GM21717 (cell line): ENCODE data around the gene ZBTB20.
A peak's percentile ranks its signal among the peaks of the same experiment; 100 is the strongest.
"Not testable (repeated sequence)": the region's sequence is repeated elsewhere in the genome, so short reads cannot be mapped to it uniquely, and the experiment has no call there.

Experiments used
- ATAC-seq: cut with Tn5 transposase; IDR thresholded peaks from one replicate; pipeline ENCODE4 v1.9.1; 2021; ENCODE audit warnings: mild to moderate bottlenecking, moderate library complexity; ENCODE audit not compliant: unreplicated experiment

Gene ZBTB20

GRCh38 chr3:114847564-114847963 is 299.5 kb downstream of the ZBTB20 start:
- no peak for ATAC-seq

GRCh38 chr3:114846779-114847178 is 300.3 kb downstream of the ZBTB20 start:
- no peak for ATAC-seq

GRCh38 chr3:114846252-114846651 is 300.8 kb downstream of the ZBTB20 start:
- ATAC-seq, result no peak

GRCh38 chr3:114841515-114841914 is 305.6 kb downstream of the ZBTB20 start:
- no peak for ATAC-seq

- ATAC-seq, result no peak
Observed at GRCh38 chr3:114839476-114839875, 307.6 kb downstream of the ZBTB20 start.

- ATAC-seq, result no peak
Observed at GRCh38 chr3:114838025-114838424, 309.1 kb downstream of the ZBTB20 start.

GRCh38 chr3:114834175-114834940 is 312.7 kb downstream of the ZBTB20 start:
- ATAC-seq, result no peak

- no peak for ATAC-seq
Observed at GRCh38 chr3:114831861-114832260, 315.2 kb downstream of the ZBTB20 start.

GRCh38 chr3:114830652-114831051 is 316.4 kb downstream of the ZBTB20 start:
- ATAC-seq, result no peak

- no peak for ATAC-seq
Observed at GRCh38 chr3:114829783-114830182, 317.3 kb downstream of the ZBTB20 start.

GRCh38 chr3:114827495-114827894 is 319.6 kb downstream of the ZBTB20 start:
- ATAC-seq, result no peak

- ATAC-seq, result no peak
Observed at GRCh38 chr3:114824014-114824413, 323.1 kb downstream of the ZBTB20 start.

GRCh38 chr3:114823061-114823460 is 324.0 kb downstream of the ZBTB20 start:
- no peak for ATAC-seq

GRCh38 chr3:114816052-114816451 is 331.0 kb downstream of the ZBTB20 start:
- ATAC-seq, result no peak

- ATAC-seq, result not testable (repeated sequence)
Observed at GRCh38 chr3:114812541-114813238, 334.4 kb downstream of the ZBTB20 start.

- peak; percentile 99 for ATAC-seq
Observed at GRCh38 chr3:114809668-114810413, 337.2 kb downstream of the ZBTB20 start.

- no peak for ATAC-seq
Observed at GRCh38 chr3:114804099-114804498, 343.0 kb downstream of the ZBTB20 start.

GRCh38 chr3:114803042-114803695 is 343.9 kb downstream of the ZBTB20 start:
- no peak for ATAC-seq

- ATAC-seq, result no peak
Observed at GRCh38 chr3:114800272-114801031, 346.6 kb downstream of the ZBTB20 start.

GRCh38 chr3:114799816-114800215 is 347.3 kb downstream of the ZBTB20 start:
- ATAC-seq, result no peak
